Measurements from ENCODE around the gene SYT6. TPM values are rescaled to one million over a fixed set of nuclear protein-coding genes. Genes with fewer than 3 reads are reported as not detected.
A peak's percentile ranks its signal among the peaks of the same experiment; 100 is the strongest.

SYT6 gene
- total and polyA plus RNA-seq, 5 donors, result not detected

DNA sequence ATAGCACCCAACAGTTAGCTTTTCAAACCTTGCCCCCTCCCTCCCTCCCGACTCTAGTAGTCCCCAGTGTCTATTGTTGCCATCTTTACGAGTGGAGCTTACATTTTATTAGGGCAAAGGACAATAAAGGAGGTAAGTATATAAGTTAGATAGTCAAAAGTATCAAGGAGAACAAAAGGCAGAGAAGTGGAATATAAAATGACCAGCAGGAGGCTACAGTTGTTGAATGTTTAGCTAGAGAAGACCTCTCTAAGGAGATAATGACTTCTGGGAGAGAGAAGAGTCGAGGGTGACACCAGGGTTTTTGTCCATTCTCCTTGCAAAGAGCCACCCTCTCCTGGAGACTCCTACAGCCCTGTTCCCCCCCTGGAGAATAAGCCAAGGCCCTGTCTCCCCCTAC, 48.7 kb downstream of the SYT6 start:
- no peak for ATAC-seq
- intact Hi-C loops (cut with DNase I), result no loop called here
- no peaks in the 10 kb centered on the region for H3K9me3 ChIP-seq (ENCODE audit: control insufficient read depth, low read length)
- WGBS, result 88% methylated on average over 3 of the region's 3 CpGs
- H3K27ac ChIP-seq (ENCODE audit: low read length), result no peak overlapping the region
- H3K4me3 ChIP-seq (ENCODE audit: low read length), result no peak overlapping the region
- no peaks in the 10 kb centered on the region for H3K4me1 ChIP-seq (ENCODE audit: control insufficient read depth, insufficient read depth, low read length)
- H3K27me3 ChIP-seq (ENCODE audit: control insufficient read depth, insufficient read depth), result no peaks in the 10 kb centered on the region
- DNase-seq, result no peak

DNA sequence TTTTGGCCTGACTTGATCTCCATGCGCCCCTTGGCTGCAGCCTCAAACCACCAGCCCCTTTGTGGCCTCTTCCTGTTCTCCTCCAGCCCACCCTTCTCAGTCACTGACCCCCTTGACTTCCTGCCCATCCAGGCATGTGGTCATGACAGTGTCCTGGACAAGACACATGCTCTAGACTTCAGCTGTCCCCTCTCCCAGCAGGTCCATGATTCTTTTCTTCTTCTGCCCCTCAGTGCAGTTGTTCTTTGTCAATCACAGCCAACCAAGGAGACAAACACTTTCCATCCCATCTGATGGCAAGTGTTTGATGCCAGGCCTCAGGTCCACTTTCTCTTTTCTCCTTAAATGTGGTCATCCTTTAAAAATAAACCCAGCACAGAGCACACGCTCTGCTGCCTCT, 49.7 kb downstream of the SYT6 start:
- intact Hi-C loops (cut with DNase I), result no loop called here
- WGBS, result 76% methylated on average over 2 of the region's 2 CpGs
- no peak overlapping the region for H3K4me3 ChIP-seq (ENCODE audit: low read length)
- H3K27ac ChIP-seq (ENCODE audit: low read length), result no peak overlapping the region
- ATAC-seq, result no peak
- no peak for DNase-seq
- no peaks in the 10 kb centered on the region for H3K9me3 ChIP-seq (ENCODE audit: control insufficient read depth, low read length)
- H3K4me1 ChIP-seq (ENCODE audit: control insufficient read depth, insufficient read depth, low read length), result no peaks in the 10 kb centered on the region
- H3K27me3 ChIP-seq (ENCODE audit: control insufficient read depth, insufficient read depth), result no peaks in the 10 kb centered on the region

DNA sequence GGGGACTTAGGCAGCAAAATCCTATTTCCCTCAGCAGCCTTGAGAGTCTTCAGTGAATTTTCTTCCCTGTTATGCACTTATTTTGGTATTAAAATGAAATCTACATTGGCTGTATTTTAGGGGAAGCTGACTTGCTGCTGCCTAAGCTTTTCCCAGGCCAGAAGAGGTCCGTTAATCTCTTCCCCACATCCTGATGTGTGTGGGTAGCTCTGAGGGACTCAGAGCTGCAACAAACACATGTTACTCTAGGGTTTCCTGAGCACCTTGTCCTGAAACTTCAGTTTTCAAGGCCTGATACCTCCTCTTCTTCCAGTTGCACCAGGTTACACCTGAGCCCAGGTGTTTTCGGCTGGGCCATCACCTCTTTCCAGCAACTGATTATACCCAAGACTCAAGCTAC, 51.5 kb downstream of the SYT6 start:
- intact Hi-C loops (cut with DNase I), result no loop called here
- Histone ChIP-seq H3K4me3 (ENCODE audit: low read length) (no peak overlapping the region), H3K4me1 (ENCODE audit: control insufficient read depth, insufficient read depth, low read length) (no peaks in the 10 kb centered on the region), H3K27ac (ENCODE audit: low read length) (no peak overlapping the region), H3K9me3 (ENCODE audit: control insufficient read depth, low read length) (no peaks in the 10 kb centered on the region), H3K27me3 (ENCODE audit: control insufficient read depth, insufficient read depth) (no peaks in the 10 kb centered on the region)
- no peak for DNase-seq
- 67% methylated on average over 2 of the region's 2 CpGs for WGBS
- ATAC-seq, result no peak

DNA sequence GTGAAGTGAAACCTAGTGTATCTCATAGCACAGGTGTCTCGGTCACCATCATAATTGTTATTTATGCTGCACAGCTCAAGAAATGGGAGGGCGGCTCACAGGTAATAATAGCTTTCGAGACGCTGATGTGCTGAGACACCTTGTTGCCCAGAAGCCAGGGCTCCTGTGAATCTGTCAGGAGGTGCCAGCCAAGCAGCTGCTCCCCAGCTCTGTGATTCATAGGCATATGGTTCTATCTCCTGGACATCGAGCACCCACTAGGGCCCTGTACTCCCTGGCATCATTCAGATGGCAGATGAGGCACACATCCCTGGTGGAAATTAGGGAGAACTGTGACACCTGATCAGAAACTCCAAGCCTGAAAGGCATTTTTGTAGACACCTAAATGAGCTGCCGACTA, 53.5 kb downstream of the SYT6 start:
- H3K27ac ChIP-seq (ENCODE audit: low read length), result no peak overlapping the region
- 96% methylated on average over 6 of the region's 6 CpGs for WGBS
- intact Hi-C loops (cut with DNase I), result loop anchor here in 1 of 4 donors (2.0 kb wide), 1 partner anchor 25 kb away; no protein-coding TSS in a partner anchor
- no peaks in the 10 kb centered on the region for H3K27me3 ChIP-seq (ENCODE audit: control insufficient read depth, insufficient read depth)
- H3K9me3 ChIP-seq (ENCODE audit: control insufficient read depth, low read length), result no peaks in the 10 kb centered on the region
- no peak for DNase-seq
- no peak for ATAC-seq
- no peak overlapping the region for H3K4me3 ChIP-seq (ENCODE audit: low read length)
- H3K4me1 ChIP-seq (ENCODE audit: control insufficient read depth, insufficient read depth, low read length), result no peaks in the 10 kb centered on the region

DNA sequence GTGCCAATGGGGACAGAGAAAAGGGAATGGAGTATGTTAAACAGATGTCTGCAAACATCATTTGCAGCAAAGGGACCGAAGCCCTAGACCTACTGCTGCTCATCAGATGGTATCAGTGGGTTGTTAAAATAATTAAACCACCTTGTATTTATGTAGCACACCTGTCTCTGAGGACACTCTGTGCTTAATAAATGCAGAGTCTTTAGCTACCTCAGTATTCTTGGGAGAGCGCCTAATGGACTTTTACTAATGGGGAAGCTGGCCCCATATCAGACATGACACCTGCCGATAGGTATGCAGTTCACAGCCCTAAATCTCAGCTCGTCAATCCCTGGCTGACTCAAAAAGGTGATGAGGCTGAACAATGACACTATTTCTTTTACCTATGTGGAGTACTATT, 54.4 kb downstream of the SYT6 start:
- intact Hi-C loops (cut with DNase I), result no loop called here
- H3K27ac ChIP-seq (ENCODE audit: low read length), result no peak overlapping the region
- ATAC-seq, result no peak
- 88% methylated on average over 4 of the region's 4 CpGs for WGBS
- H3K27me3 ChIP-seq (ENCODE audit: control insufficient read depth, insufficient read depth), result no peaks in the 10 kb centered on the region
- no peak for DNase-seq
- H3K4me3 ChIP-seq (ENCODE audit: low read length), result no peak overlapping the region
- no peaks in the 10 kb centered on the region for H3K4me1 ChIP-seq (ENCODE audit: control insufficient read depth, insufficient read depth, low read length)
- H3K9me3 ChIP-seq (ENCODE audit: control insufficient read depth, low read length), result no peaks in the 10 kb centered on the region

DNA sequence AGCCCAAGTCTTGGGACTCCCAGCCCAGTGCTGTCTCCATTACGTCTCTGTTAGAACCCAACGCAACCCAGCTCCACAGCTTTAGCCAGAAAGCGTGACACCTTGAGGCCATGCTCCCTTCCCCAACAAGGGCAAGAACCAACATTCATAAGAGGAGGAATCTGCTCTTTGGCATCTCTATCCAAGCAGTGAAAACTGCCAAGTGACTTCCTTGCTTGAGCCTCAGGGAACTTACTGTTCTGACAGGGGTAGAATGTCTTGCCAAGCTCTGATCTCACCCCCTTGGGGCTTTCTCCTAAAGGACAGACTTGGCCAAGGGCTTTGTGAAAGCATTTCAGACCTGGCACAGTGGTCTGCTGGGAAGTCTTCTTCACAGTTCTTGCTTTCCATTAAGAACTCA, 56.6 kb downstream of the SYT6 start:
- no peaks in the 10 kb centered on the region for H3K27me3 ChIP-seq (ENCODE audit: control insufficient read depth, insufficient read depth)
- H3K27ac ChIP-seq (ENCODE audit: low read length), result no peak overlapping the region
- ATAC-seq (peak; percentile 64 to 79), DNase-seq (peak in 2 of 3 donors; percentile 69 to 75)
- no peaks in the 10 kb centered on the region for H3K9me3 ChIP-seq (ENCODE audit: control insufficient read depth, low read length)
- intact Hi-C loops (cut with DNase I), result no loop called here
- H3K4me1 ChIP-seq (ENCODE audit: control insufficient read depth, insufficient read depth, low read length), result no peaks in the 10 kb centered on the region
- 69% methylated on average over 3 of the region's 3 CpGs for whole genome bisulfite sequencing
- H3K4me3 ChIP-seq (ENCODE audit: low read length), result no peak overlapping the region

DNA sequence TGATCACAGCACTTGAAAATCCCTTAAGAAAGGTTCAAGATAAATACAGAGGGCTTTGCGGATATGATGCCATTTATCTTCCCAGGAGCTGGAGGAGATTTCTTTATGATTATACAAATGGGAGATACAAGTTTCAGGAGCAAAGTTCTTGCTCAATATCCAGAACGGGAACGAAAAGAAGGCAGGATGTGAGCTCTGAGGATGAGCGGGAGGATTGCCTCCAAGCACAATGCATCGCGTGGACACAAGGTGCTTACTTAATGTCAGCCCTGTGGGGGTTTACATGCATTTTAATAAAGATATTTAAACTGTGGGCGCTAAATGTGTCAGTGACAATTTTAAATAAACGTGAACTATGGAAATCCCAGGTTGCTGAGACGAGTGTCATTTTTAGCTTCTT, 59.0 kb downstream of the SYT6 start:
- Histone ChIP-seq H3K9me3 (ENCODE audit: control insufficient read depth, low read length) (no peaks in the 10 kb centered on the region), H3K27ac (ENCODE audit: low read length) (no peak overlapping the region), H3K4me3 (ENCODE audit: low read length) (no peak overlapping the region), H3K27me3 (ENCODE audit: control insufficient read depth, insufficient read depth) (no peaks in the 10 kb centered on the region), H3K4me1 (ENCODE audit: control insufficient read depth, insufficient read depth, low read length) (no peaks in the 10 kb centered on the region)
- DNase-seq (no peak), ATAC-seq (no peak)
- intact Hi-C loops (cut with DNase I), result no loop called here
- 86% methylated on average over 9 of the region's 9 CpGs for WGBS

DNA sequence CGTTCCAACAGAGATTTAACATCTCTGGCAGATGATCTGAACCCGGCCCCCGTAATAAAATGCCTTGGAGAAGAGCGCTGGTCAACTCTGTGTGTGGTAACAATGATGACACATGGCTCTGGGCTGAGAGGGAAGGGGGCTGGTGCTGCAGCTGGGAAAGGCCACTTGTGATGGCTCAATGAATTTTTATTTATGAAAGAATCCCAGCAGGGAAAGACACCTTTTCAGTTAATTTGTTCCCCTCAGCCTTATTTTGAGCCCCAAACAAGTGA, 59.4 kb downstream of the SYT6 start:
- 80% methylated on average over 4 of the region's 4 CpGs for WGBS
- intact Hi-C loops (cut with DNase I), result no loop called here
- Histone ChIP-seq H3K9me3 (ENCODE audit: control insufficient read depth, low read length) (no peaks in the 10 kb centered on the region), H3K27ac (ENCODE audit: low read length) (no peak overlapping the region), H3K27me3 (ENCODE audit: control insufficient read depth, insufficient read depth) (no peaks in the 10 kb centered on the region), H3K4me3 (ENCODE audit: low read length) (no peak overlapping the region), H3K4me1 (ENCODE audit: control insufficient read depth, insufficient read depth, low read length) (no peaks in the 10 kb centered on the region)
- DNase-seq (no peak), ATAC-seq (no peak)

DNA sequence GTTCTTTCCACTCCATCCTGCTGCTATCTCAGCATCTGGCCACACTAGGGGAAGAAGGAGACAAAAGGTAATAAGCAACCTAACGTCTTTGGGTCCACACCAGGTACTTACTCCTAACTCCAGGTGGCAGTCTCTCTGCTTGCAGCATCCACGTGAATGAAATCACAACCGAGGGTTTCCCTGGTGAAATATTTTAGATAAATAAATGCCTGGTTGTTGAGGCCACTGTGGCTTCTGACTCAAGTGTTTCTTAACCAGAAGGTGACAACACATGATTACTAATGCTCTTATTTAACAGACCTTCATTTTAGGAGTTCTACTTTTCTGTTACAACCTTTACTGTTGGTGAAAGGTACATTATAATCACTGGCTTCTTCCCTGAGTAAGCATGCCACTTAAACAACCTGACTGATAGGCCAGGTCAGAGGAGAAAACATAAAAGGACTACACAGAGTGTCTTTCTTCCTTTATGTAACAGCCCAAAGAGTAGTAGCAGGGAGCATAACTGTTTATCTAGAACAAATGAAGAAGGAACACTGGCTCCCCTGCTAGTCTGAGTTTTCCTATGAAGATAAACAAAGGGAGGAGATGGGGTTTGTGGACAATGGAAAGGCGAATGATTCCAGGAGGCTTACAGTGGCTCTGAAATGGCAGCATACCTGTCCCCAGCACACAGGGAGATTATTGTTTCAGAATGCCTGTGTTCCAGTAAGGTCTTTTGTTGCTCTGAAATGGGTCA, 59.9 kb downstream of the SYT6 start:
- H3K9me3 ChIP-seq (ENCODE audit: control insufficient read depth, low read length), result no peaks in the 10 kb centered on the region
- ATAC-seq, result no peak
- H3K4me3 ChIP-seq (ENCODE audit: low read length), result no peak overlapping the region
- no peaks in the 10 kb centered on the region for H3K27me3 ChIP-seq (ENCODE audit: control insufficient read depth, insufficient read depth)
- no peak for DNase-seq
- intact Hi-C loops (cut with DNase I), result no loop called here
- H3K4me1 ChIP-seq (ENCODE audit: control insufficient read depth, insufficient read depth, low read length), result no peaks in the 10 kb centered on the region
- H3K27ac ChIP-seq (ENCODE audit: low read length), result no peak overlapping the region
- WGBS, result 58% methylated on average over 4 of the region's 4 CpGs

DNA sequence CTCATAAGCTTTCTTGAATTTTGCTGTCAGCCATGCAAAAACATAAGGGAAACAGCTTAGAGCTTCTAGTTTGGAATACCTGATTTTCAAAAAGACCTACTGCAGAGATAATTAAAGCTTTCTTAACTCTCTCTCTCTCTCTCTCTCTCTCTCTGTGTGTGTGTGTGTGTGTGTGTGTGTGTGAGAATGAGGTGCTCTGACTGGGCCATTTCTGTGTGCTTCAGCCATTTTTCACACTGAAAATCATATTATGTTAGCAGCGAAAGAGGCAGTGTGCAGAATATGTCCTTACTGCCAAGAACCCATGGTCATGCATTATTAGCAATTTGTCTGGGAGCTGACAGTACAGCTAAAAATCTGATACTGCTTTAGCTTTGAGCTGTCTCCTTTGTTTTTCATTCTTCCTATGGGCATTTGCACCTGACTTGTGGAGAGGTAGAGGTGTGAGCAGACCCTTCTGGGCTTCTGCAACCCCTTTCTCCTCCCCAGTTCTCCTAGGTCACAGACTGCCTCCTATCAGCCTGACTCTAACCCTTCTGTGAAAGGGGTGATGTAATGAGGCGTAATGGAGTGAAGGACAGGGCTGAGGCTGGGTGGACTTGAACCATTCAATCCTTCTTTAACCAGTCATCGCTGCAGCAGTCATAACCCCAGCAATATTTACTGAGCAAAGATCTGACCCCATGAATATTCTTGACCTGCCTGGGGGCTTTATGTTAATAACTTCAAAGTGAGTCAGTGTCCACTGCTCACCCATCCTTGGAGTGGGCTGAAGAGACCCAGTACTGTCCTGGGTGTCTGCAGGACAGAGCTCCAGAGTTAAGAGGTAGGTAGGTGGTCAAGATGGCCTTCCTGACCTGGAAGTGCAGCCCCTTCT, 61.2 kb downstream of the SYT6 start:
- Histone ChIP-seq H3K9me3 (ENCODE audit: control insufficient read depth, low read length) (no peaks in the 10 kb centered on the region), H3K4me3 (ENCODE audit: low read length) (no peak overlapping the region), H3K4me1 (ENCODE audit: control insufficient read depth, insufficient read depth, low read length) (no peaks in the 10 kb centered on the region), H3K27ac (ENCODE audit: low read length) (no peak overlapping the region), H3K27me3 (ENCODE audit: control insufficient read depth, insufficient read depth) (no peaks in the 10 kb centered on the region)
- DNase-seq, result no peak
- WGBS, result 56% methylated on average over 3 of the region's 3 CpGs
- ATAC-seq, result no peak
- intact Hi-C loops (cut with DNase I), result no loop called here

DNA sequence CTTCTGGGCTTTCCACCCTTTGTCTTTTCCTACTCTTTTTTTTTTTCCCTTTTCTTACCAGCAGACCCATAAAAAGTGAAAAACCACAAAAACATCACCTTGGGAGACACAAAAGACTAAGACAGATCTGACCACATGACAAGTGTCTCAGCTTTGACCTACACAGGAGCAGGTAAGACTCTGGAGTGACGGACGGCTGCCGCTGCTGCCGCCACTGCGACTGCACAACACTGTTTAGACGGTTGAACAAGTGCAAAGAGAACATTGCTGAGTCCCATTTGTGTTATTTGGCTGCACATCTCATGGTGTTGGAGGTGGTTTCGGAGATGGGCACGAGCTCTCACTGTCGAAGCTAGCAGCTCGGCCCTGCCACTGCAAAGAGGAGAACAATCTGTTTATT, 62.0 kb downstream of the SYT6 start:
- Histone ChIP-seq H3K4me1 (ENCODE audit: control insufficient read depth, insufficient read depth, low read length) (no peaks in the 10 kb centered on the region), H3K27ac (ENCODE audit: low read length) (no peak overlapping the region), H3K27me3 (ENCODE audit: control insufficient read depth, insufficient read depth) (no peaks in the 10 kb centered on the region), H3K4me3 (ENCODE audit: low read length) (no peak overlapping the region), H3K9me3 (ENCODE audit: control insufficient read depth, low read length) (no peaks in the 10 kb centered on the region)
- ATAC-seq (no peak), DNase-seq (no peak)
- intact Hi-C loops (cut with DNase I), result no loop called here
- 92% methylated on average over 10 of the region's 10 CpGs for WGBS
